Stimulated activated CD8-positive, alpha-beta memory T cell treated with anti-CD3 and anti-CD28 coated beads, Interleukin-4, amount 100 ng/mL, for 4 hours (primary cell): Measurements from ENCODE around the gene TGFA.

Experiments used
- DNase-seq, 2 donors: peaks; one replicate each; pipeline ENCODE4 v3.0.0-alpha.2; 2020; ENCODE audit warnings: low read depth in 2 of 2, low spot score in 1 of 2

Gene TGFA

DNA sequence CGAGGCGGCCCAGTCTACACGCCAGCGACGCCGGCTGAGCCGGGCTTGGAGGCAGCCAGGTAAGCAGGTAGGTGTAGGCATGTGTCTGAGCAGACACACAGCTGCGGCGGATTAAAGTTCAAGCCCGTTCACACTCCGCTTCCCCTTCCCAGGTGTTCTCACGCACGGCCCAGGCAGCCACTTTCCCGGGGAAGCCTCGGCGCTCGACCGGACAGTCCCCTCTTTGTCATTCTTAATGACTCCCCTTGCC, 367 bp downstream of the TGFA start:
- DNase-seq, result no peak

DNA sequence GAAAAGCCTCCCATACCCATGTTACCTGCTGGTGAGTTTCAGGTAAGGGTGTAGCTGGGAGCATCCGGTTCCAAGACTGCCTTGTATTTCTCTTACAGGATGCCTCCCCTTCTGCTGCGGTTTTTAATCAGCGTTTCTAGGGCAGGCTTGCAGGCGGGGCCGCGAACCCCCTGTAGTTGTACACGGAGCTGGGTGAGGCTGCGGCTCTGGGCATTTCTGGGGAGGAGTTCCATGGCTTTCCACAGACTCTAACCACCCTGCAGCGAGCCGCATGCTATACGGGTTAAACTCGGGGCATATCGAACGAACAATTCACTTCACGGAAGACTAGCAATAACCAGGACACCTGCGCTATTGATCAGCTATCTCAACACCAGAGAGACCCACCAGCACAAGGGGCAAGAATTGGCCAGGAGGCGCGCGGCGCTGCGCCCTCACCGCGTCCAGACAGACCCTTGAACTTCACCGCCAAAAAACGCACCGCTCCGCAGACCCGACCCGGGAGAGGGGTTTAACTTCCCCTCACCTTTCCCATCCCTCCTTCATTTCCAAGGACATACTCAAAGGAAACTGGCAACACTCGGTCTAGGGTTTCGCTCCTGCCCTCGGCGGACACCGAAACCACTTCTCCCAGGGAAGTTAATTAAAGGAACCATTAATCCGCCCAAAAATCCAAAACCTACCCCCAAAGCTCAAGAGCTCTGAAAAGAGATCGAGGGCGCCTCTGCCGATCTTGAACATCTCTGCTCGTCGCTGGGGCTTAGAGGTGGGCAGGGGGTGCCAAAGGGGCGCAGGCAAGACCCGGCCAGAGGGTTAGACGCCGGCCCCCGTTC, 909 bp downstream of the TGFA start:
- DNase-seq, result no peak

DNA sequence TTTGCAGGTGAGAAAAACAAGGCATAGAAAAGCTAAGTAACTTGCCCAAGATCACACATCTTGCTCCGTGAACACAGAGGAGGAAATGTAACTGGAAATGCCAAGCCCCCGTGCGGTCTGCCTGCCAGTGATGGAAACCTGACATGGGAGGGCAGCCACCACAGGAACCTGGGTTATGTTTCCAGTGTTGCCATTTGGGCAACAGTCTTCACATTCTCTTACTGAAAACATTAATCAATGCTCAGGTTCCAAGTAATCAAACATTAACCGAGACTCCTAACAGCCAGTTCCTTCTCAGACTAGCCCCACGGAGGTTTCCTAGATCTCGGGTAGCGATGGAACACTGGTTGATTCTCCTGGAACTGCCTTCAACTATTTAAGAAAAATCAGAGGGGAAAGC, 2.5 kb downstream of the TGFA start:
- DNase-seq, result no peak

GRCh38 chr2:70549962-70550361, 3.7 kb downstream of the TGFA start:
- DNase-seq, result no peak

- DNase-seq, result no peak
Measured at GRCh38 chr2:70549064-70549710, 4.4 kb downstream of the TGFA start.

GRCh38 chr2:70548233-70548632, 5.4 kb downstream of the TGFA start:
- DNase-seq, result no peak

GRCh38 chr2:70546885-70547284, 6.7 kb downstream of the TGFA start:
- DNase-seq, result no peak

- no peak for DNase-seq
Measured at GRCh38 chr2:70546376-70546775, 7.2 kb downstream of the TGFA start.

DNA sequence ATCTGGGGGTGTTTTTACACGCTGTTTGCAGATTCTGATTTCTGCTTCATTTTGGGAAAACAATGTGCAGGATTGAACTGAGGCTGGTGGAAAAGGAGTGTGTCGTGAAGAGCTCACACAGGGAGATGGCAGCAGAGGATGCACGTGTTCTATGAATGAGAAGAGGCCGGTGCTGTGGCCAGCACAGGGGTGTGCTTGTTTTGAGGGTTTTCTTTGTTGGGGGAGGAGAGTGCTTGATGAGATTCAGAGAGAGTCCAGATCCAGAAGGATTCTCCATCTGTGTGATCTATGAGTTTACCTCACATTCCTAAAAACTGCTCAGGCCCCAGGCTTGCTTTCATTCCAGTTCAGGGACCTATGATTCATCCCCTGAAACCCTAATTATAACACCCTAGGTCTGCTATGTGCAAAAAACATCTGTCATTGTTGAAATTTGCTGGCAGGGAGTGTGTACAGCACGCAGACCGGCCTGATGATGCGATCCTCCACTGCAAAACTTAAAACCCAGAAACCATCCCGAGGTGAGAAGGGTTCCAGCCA, 12.1 kb downstream of the TGFA start:
- DNase-seq, result no peak

DNA sequence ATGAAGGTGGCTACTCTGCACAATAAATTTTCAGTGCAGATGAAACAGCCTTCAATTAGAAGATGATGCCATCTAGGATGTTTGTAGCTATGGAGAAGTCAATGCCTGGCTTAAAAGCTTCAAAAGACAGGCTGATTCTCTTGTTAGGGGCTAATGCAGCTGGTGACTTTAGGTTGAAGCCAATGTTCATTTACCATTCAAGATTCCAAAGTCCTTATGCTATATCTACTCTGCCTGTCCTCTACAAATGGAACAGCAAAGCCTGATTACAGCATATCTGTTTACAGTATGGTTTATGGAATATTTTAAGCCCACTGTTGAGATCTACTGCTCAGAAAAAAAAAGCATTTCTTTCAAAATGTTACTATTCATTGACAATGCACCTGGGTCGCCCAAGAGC, 15.8 kb downstream of the TGFA start:
- no peak for DNase-seq

DNA sequence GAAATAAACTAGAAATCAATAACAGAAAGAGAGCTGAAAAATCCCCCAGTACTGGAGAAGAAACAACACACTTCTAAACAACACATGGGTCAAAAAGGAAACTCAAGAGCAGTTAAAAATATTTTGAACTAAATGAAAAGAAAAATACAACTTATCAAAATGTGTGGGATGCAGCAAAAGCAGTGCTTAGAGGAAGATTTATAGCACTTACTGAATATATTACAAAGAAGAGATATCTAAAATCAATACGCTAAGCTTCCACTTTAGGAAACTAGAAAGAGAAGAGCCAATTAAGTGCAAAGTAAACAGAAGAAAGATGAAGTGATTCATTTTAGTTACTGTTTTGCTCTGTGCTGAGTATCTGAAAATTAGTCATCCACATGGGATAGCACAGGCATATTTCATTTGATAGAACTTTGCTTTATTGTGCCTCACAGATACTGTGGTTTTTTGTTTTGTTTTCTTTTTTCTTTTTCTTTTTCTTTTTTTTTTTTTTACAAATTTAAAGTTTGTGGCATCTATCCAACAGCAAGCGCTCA, 17.0 kb downstream of the TGFA start:
- no peak for DNase-seq

DNA sequence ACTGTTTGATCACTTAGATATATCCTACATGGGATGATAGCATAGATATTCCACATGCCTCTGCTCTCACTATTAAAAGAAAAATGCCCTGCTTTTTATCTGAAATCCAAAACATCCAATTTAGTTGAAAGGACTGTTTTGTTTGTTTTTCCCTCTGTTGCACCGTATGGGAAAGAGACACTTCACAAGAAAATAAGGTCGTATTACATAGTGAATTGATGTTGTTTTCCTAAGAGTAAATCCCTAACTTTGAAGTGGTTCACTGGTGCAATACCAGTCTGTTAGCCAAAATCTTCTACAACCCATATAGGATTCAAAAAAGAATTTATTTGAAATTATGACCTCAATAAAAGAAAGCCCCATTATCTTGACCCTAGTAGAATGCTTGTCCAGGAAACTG, 18.1 kb downstream of the TGFA start:
- no peak for DNase-seq

DNA sequence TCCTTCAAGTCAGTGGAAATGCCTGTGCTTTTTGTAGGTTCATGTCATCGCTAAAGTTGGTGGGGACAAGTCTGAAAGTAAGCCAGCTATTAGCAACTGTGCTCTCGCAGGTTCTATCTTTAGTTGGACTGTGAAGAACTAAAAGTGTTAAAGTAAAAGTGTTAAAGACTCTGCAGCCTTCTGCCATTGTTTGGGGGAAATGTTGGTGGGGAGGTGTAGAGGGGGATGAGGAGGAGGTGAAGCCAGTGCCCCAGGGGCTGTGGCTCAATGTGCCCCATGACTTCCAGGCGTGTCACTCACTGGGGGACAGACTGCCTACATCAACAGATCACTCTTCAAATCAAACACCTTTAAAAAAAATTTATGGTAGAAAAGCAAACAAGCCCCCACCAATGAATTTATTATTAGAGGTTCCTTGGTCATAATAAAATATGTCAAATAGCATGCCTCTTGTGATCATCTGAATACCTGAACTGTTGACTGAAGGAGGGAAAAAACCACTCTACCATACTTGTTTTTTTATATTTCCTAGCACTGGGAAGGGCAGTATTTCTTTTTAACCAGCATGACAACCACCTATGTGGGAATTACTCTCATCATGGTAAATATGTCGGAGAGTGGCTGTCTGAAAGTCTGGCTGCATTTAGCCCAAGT, 19.3 kb downstream of the TGFA start:
- DNase-seq, result no peak

GRCh38 chr2:70532244-70532935, 21.2 kb downstream of the TGFA start:
- DNase-seq, result no peak

GRCh38 chr2:70531419-70532086, 22.1 kb downstream of the TGFA start:
- DNase-seq, result no peak

GRCh38 chr2:70529610-70530009, 24.0 kb downstream of the TGFA start:
- DNase-seq, result no peak

- no peak for DNase-seq
Measured at GRCh38 chr2:70528929-70529328, 24.7 kb downstream of the TGFA start.

DNA sequence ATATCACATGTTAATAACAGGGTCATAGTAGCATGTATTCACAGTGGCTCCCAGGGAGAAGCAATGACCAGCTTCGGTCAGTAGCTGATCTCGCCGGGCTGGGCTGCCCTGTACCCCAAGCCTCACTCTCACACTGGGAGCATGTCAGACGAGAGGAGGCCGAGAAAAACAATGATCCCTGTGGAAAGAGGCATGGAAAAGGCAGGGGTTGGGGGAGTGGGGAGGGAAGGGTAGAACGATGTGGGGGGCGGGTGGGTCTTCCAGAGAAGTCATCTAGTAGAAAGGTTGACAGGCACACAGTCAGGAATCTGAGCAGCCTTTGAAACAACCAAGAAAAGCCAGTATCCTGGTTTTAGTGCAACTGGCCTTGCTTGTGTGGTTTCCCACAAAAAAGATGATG, 25.4 kb downstream of the TGFA start:
- DNase-seq, result no peak

DNA sequence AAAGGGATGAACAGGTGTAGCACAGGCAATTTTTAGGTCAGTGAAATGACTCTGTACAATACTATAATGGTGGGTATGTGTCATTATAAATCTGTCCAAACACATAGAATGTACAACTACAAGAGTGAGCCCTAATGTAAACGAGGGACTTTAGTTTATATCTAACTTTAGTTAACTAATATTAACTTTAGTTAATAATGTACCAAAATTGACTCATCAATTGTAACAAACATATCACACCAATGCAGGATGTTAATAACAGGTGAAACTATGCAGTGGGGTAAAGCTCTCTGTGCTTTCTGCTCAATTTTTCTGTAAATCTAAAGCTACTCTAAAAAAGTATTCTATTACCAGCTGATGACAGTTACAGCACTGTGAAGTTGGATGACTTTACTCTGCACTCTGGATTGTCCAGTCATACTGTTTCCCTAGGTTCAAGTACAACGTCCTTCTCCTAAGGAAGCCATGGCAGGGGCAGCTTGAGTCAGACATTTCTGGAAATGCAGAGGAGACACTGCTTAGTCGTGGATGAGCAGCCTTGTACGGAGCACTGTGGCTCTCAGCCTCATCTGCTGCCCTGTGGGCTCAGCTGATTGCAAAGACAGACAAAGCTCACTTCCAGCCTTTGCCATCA, 26.1 kb downstream of the TGFA start:
- no peak for DNase-seq

DNA sequence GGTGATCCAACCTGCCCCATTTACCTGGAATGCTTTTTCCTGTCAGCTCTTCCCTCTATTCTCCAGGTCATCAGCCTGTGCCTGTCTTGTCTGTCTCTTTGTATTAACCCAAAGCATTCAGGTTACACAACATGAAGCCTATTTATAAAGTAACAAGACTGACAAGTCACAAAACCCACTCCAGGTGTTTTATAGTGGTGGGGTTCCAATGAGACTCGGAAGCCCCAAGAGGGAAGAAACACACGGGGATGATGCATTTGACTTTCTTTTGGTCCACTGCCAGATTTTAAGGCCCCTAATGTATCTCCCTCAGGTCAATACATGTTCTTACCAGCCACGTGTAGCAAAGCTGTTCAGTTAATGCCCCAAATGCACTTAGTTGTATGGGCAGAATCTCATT, 27.5 kb downstream of the TGFA start:
- DNase-seq, result no peak
